GM23248 (cell line): ENCODE data around the gene FDX2.

Experiments used
- EZH2 ChIP-seq: fragments of 200-600 bp; sonication (generic); IDR thresholded peaks from 2 replicates; pipeline ENCODE4 v1.6.1; 2018; ENCODE audit warnings: antibody characterized with exemption, mild to moderate bottlenecking; ENCODE audit not compliant: insufficient read depth, poor library complexity, severe bottlenecking
- EZH2phosphoT487 ChIP-seq: fragments of 200-600 bp; sonication (generic); IDR thresholded peaks from 2 replicates; pipeline ENCODE4 v1.6.1; 2018; ENCODE audit warnings: antibody characterized with exemption, moderate library complexity, mild to moderate bottlenecking, low read depth; ENCODE audit not compliant: insufficient read depth

DNA sequence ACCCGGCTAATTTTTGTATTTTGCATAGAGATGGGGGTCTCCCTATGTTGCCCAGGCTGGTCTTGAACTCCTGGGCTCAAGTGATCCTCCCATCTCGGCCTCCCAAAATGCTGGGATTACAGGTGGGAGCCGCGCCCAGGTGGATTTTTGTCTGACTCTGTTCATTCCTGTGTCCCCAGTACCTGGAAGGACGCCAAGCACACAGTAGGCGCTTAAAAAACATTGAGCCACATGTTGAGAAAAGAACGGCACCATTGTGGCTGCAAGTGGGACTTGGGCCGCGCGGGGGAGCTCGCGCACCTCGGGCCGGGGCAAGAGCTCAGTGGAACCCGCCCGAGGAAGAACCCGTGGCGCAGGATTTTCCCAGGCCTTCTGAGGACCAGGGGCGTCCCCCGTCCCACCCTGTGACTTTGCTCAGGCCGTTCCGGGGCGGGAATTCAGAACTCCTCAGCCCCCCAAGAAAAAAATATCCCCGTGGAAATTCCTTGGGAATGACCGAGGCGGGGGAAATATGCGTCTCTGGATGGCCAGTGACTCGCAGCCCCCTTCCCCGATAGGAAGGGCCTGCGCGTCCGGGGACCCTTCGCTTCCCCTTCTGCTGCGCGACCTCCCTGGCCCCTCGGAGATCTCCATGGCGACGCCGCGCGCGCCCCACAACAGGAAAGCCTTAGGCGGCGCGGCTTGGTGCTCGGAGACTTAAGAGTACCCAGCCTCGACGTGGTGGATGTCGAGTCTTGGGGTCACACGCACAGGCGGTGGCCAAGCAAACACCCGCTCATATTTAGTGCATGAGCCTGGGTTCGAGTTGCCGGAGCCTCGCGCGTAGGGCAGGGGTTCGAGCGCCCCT is 46.3 kb downstream of the FDX2 start:
- no peak for TF ChIP-seq EZH2phosphoT487
- no peak for TF ChIP-seq EZH2
